Measurements from ENCODE around the gene HBS1L. TPM values are rescaled to one million over a fixed set of nuclear protein-coding genes. Genes with fewer than 3 reads are reported as not detected.

HBS1L gene
- total RNA-seq, 1 experiment from 2014 or later: 81.2 TPM

DNA sequence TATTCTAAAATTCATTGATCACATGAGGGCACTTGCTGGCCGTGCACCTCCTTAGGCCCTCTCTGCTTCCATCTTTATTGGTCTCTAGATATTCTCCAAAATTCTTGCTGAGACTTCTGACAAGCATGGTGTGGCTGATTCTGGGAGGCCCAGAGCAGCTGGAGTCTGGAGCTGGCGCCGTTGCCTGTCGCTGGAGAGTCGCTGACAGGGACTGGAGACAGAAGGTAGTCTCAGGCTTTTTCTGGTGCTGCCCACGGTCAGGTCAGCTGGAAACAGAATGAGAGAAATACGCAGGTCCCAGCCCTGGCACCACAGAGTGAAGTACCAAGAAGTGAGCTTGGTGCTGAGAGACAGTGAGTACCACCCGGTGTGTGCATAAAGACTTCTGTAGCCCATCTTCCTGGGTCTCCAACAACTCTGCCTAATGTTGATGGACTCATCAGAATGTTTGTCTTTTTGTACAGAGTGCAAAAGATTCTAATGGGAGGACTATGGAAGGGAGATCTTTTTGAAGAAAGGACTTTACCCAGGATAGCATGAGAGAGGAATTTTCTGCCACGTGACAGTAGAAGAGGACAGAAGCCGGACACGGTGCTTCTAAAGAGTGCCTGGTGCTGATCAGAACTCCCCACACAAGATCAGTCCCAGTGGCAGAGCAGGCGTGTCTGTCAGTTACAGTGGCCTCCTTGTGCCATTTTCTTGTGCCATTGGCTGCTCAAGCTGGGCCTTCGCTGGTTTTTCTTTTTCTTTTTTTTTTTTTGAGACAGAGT lies 102.9 kb downstream of the HBS1L start:
- no peaks in the 10 kb centered on the region for H3K27me3 ChIP-seq (replicated peaks; ENCODE audit: control insufficient read depth, insufficient read depth, low read length)
- no peaks in the 10 kb centered on the region for H3K9me3 Mint-ChIP-seq (ENCODE audit: unreplicated experiment)
- no TSS peak for BruUV-seq (replicated peaks)
- no peak for DNase-seq
- no peaks in the 10 kb centered on the region for H3K36me3 ChIP-seq (ENCODE audit: control insufficient read depth, insufficient read depth, low read length)
- H3K4me1 ChIP-seq: no peaks in the 10 kb centered on the region
- TF ChIP-seq, protein P1, sequence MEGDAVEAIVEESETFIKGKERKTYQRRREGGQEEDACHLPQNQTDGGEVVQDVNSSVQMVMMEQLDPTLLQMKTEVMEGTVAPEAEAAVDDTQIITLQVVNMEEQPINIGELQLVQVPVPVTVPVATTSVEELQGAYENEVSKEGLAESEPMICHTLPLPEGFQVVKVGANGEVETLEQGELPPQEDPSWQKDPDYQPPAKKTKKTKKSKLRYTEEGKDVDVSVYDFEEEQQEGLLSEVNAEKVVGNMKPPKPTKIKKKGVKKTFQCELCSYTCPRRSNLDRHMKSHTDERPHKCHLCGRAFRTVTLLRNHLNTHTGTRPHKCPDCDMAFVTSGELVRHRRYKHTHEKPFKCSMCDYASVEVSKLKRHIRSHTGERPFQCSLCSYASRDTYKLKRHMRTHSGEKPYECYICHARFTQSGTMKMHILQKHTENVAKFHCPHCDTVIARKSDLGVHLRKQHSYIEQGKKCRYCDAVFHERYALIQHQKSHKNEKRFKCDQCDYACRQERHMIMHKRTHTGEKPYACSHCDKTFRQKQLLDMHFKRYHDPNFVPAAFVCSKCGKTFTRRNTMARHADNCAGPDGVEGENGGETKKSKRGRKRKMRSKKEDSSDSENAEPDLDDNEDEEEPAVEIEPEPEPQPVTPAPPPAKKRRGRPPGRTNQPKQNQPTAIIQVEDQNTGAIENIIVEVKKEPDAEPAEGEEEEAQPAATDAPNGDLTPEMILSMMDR (IDR thresholded peaks at IDR 0.05; ENCODE audit: insufficient read depth in 1 of 2, low read depth in 1 of 2, low read length in 1 of 2, severe bottlenecking in 1 of 2, unreplicated experiment in 1 of 2): no peak
- ChIA-PET POLR2A (interaction anchor here (0.6 kb wide), 1 partner anchor 836 kb away, joined by 3 read pairs; no protein-coding TSS in a partner anchor), CTCF (no interaction called here)
- no peak overlapping the region for H3K4me3 Mint-ChIP-seq (ENCODE audit: unreplicated experiment)
- intact Hi-C loops (cut with micrococcal nuclease; ENCODE audit: unreplicated experiment): no loop called here
- no peaks in the 10 kb centered on the region for H3K36me3 Mint-ChIP-seq (ENCODE audit: insufficient read depth, unreplicated experiment)
- no peak overlapping the region for H3K4me3 ChIP-seq (ENCODE audit: low read depth, low read length)
- no peaks in the 10 kb centered on the region for H3K27me3 Mint-ChIP-seq (ENCODE audit: insufficient read depth, unreplicated experiment)
- no peaks in the 10 kb centered on the region for H3K9me3 ChIP-seq
- H3K27ac Mint-ChIP-seq (ENCODE audit: unreplicated experiment): no peak overlapping the region
- H3K4me1 Mint-ChIP-seq (ENCODE audit: low read depth, unreplicated experiment): no peaks in the 10 kb centered on the region

DNA sequence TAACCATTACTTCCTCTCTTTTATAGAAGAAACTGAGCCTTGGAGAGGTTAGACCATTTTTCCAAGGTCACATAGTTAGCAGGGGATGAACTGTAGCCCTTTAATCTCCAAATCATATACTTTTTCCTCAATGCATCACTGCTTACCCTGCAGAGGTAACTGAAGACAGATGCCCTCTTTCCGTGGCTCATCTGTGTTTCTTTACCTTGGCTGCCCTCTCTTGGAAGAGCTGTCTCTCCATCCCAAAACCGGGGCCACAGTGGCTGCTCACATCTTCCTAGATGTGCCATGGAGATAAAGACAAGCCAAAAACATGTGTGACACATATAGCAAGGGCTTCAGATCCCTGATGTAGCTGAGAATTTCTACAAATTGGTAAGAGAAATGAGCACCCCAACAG lies 104.1 kb downstream of the HBS1L start:
- BruUV-seq (replicated peaks): no TSS peak

DNA sequence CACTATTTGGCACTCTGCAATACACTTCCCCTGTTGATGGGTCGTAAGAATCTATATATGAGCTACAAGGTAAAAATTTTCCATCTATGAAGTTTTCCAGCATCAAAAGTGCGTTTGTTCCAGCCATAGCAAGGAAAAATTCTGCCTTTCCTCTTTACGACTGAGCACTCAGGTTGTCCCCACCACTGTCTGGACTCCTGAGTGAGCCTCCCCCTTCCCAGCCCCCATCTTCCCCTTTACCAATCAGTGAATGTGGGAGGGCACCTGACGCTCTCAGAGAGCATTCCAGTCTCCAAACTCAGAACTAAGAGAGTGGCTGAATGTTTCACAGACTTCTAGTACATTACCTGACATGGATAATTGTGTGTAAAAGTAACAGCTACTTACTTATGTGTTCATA lies 104.7 kb downstream of the HBS1L start, which contains the start of gene ALDH8A1:
TSS of gene ALDH8A1 (minus strand) at position 175 of the 400 bp plus-strand sequence. CDS start at position 127, 48 bp downstream.
- H3K27me3 Mint-ChIP-seq (ENCODE audit: insufficient read depth, unreplicated experiment): no peaks in the 10 kb centered on the region
- H3K4me3 ChIP-seq (ENCODE audit: low read depth, low read length): no peak within 1 kb of the TSS

More for the DNA sequence above, 104.1 kb downstream of the HBS1L start:
- TF ChIP-seq, protein P1 (IDR thresholded peaks at IDR 0.05; ENCODE audit: insufficient read depth in 1 of 2, low read depth in 1 of 2, low read length in 1 of 2, severe bottlenecking in 1 of 2, unreplicated experiment in 1 of 2): no peak
- H3K27me3 ChIP-seq (replicated peaks; ENCODE audit: control insufficient read depth, insufficient read depth, low read length): no peaks in the 10 kb centered on the region
- no peak overlapping the region for H3K4me3 Mint-ChIP-seq (ENCODE audit: unreplicated experiment)
- no peaks in the 10 kb centered on the region for H3K4me1 ChIP-seq
- CTCF ChIA-PET: no interaction called here
- H3K27ac Mint-ChIP-seq (ENCODE audit: unreplicated experiment): no peak overlapping the region
- H3K27me3 Mint-ChIP-seq (ENCODE audit: insufficient read depth, unreplicated experiment): no peaks in the 10 kb centered on the region
- no peak for DNase-seq
- no peak overlapping the region for H3K4me3 ChIP-seq (ENCODE audit: low read depth, low read length)
- intact Hi-C loops (cut with micrococcal nuclease; ENCODE audit: unreplicated experiment): no loop called here
- no peaks in the 10 kb centered on the region for H3K4me1 Mint-ChIP-seq (ENCODE audit: low read depth, unreplicated experiment)
- no peaks in the 10 kb centered on the region for H3K9me3 ChIP-seq
- POLR2A ChIA-PET: no interaction called here
- no peaks in the 10 kb centered on the region for H3K36me3 ChIP-seq (ENCODE audit: control insufficient read depth, insufficient read depth, low read length)
- no peaks in the 10 kb centered on the region for H3K9me3 Mint-ChIP-seq (ENCODE audit: unreplicated experiment)
- H3K36me3 Mint-ChIP-seq (ENCODE audit: insufficient read depth, unreplicated experiment): no peaks in the 10 kb centered on the region

More for the DNA sequence above, 104.7 kb downstream of the HBS1L start, which contains the start of gene ALDH8A1:
- H3K4me1 Mint-ChIP-seq (ENCODE audit: low read depth, unreplicated experiment): no peaks in the 10 kb centered on the region
- H3K27ac Mint-ChIP-seq (ENCODE audit: unreplicated experiment): no peak within 1 kb of the TSS
- H3K36me3 ChIP-seq (ENCODE audit: control insufficient read depth, insufficient read depth, low read length): no peaks in the 10 kb centered on the region
- H3K27me3 ChIP-seq (replicated peaks; ENCODE audit: control insufficient read depth, insufficient read depth, low read length): no peaks in the 10 kb centered on the region
- TF ChIP-seq, protein P1 (IDR thresholded peaks at IDR 0.05; ENCODE audit: insufficient read depth in 1 of 2, low read depth in 1 of 2, low read length in 1 of 2, severe bottlenecking in 1 of 2, unreplicated experiment in 1 of 2): no peak
- CTCF ChIA-PET: no interaction called here
- intact Hi-C loops (cut with micrococcal nuclease; ENCODE audit: unreplicated experiment): loop anchor here (10.0 kb wide), 2 partner anchors 125 to 1025 kb away; no protein-coding TSS in a partner anchor
- no peaks in the 10 kb centered on the region for H3K9me3 Mint-ChIP-seq (ENCODE audit: unreplicated experiment)
- H3K9me3 ChIP-seq: no peaks in the 10 kb centered on the region
- H3K4me3 Mint-ChIP-seq (ENCODE audit: unreplicated experiment): no peak within 1 kb of the TSS
- BruUV-seq (replicated peaks): no TSS peak
- DNase-seq: no peak
- H3K4me1 ChIP-seq: no peaks in the 10 kb centered on the region
- POLR2A ChIA-PET: no interaction called here
- H3K36me3 Mint-ChIP-seq (ENCODE audit: insufficient read depth, unreplicated experiment): no peaks in the 10 kb centered on the region

Measured in Caco-2 (cell line).